ENCODE measurements around the gene CLEC16A. TPM values are rescaled to one million over a fixed set of nuclear protein-coding genes. Genes with fewer than 3 reads are reported as not detected.

CLEC16A gene
- total and polyA plus RNA-seq, 2 donors (not counting 1 experiment from before 2014, with no cell fraction given): 21.9 to 79.5 TPM

DNA sequence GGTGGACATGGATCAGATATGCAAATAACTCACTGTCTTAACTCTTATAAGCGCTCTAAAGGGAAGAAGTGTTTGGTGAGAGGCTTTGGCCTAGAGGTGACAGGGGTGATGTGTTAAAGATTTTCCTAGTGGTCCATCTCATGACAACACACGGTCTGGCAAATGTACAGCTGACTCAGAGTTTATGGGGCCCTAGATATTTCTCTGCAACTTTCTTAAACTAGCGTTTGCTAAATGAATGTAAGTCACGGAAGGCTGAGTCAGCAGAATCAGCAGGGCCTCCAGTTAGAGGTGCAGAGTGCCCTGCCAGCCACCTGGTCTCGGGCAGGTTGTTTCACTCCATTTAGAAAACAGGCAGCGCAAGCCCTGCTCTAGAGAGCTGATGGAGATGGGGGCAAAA, 40.1 kb downstream of the CLEC16A start:
- H2AFZ ChIP-seq (ENCODE audit: insufficient read depth, low read depth, low read length, poor library complexity, severe bottlenecking): no peak overlapping the region
- no peak overlapping the region for H3K4me3 Mint-ChIP-seq
- intact Hi-C loops (cut with micrococcal nuclease): loop anchor here (5.0 kb wide), 1 partner anchor 123 kb away; no protein-coding TSS in a partner anchor

More for the DNA sequence above, 40.1 kb downstream of the CLEC16A start:
- Mint-ChIP-seq H3K27me3 (no peaks in the 10 kb centered on the region), H3K4me1 (peaks cover 55% of the 10 kb centered on the region), H3K27ac (no peak overlapping the region), H3K9me3 (ENCODE audit: insufficient read depth) (no peaks in the 10 kb centered on the region)
- peaks cover 21% of the 10 kb centered on the region for H3K79me2 ChIP-seq (ENCODE audit: control insufficient read depth, insufficient read depth, low read length)
- WGBS (ENCODE audit: insufficient coverage): 75% methylated on average over 5 of the region's 6 CpGs
- H3K9ac ChIP-seq (ENCODE audit: low read length): no peak overlapping the region
- H3K4me2 ChIP-seq (replicated peaks; ENCODE audit: low read depth, low read length, poor library complexity, severe bottlenecking): no peak overlapping the region
- DNase-seq (no peak), ATAC-seq (ENCODE audit: low read depth) (no peak)
- ChIA-PET CTCF (interaction anchor here (1.1 to 5.9 kb wide), 9 partner anchors 10 to 373 kb away, joined by 3 to 64 read pairs (median 5); partner anchors contain the start of gene SOCS1), POLR2A (no interaction called here)
- H3K27ac ChIP-seq (ENCODE audit: low read length in 2 of 2): no peak overlapping the region
- H3K4me3 ChIP-seq (ENCODE audit: control extremely low read depth in 1 of 5, extremely low read depth in 1 of 5, insufficient read depth in 1 of 5, low read depth in 2 of 5, low read length in 4 of 5): no peak overlapping the region
- no peaks in the 10 kb centered on the region for H3K9me3 ChIP-seq (ENCODE audit: control extremely low read depth in 1 of 3, control insufficient read depth in 2 of 3, insufficient read depth in 1 of 3, low read length in 2 of 3)
- peaks cover 9% of the 10 kb centered on the region for H4K20me1 ChIP-seq (ENCODE audit: control insufficient read depth, insufficient read depth, low read length, poor library complexity, severe bottlenecking)
- TF ChIP-seq EZH2 (IDR thresholded peaks at IDR 0.05; ENCODE audit: borderline replicate concordance, insufficient read depth, low read depth, low read length, poor library complexity, severe bottlenecking): no peak
- TF ChIP-seq, protein P1, sequence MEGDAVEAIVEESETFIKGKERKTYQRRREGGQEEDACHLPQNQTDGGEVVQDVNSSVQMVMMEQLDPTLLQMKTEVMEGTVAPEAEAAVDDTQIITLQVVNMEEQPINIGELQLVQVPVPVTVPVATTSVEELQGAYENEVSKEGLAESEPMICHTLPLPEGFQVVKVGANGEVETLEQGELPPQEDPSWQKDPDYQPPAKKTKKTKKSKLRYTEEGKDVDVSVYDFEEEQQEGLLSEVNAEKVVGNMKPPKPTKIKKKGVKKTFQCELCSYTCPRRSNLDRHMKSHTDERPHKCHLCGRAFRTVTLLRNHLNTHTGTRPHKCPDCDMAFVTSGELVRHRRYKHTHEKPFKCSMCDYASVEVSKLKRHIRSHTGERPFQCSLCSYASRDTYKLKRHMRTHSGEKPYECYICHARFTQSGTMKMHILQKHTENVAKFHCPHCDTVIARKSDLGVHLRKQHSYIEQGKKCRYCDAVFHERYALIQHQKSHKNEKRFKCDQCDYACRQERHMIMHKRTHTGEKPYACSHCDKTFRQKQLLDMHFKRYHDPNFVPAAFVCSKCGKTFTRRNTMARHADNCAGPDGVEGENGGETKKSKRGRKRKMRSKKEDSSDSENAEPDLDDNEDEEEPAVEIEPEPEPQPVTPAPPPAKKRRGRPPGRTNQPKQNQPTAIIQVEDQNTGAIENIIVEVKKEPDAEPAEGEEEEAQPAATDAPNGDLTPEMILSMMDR (IDR thresholded peaks at IDR 0.05): no peak
- peaks cover 9 to 25% of the 10 kb centered on the region in 2 donors for H3K4me1 ChIP-seq (ENCODE audit: control insufficient read depth in 2 of 2, insufficient read depth in 2 of 2, low read length in 2 of 2)
- no peaks in the 10 kb centered on the region for H3K27me3 ChIP-seq (replicated peaks in 1 of 4; ENCODE audit: control extremely low read depth in 1 of 4, control insufficient read depth in 3 of 4, insufficient read depth in 4 of 4, low read length in 3 of 4)
- H3K36me3 ChIP-seq (replicated peaks in 1 of 2; ENCODE audit: control extremely low read depth in 1 of 2, control insufficient read depth in 1 of 2, extremely low read depth in 1 of 2, insufficient read depth in 2 of 2, low read length in 1 of 2): peaks cover 3 to 36% of the 10 kb centered on the region in 2 experiments
